ENCODE measurements around the gene MSI2.
A peak's percentile ranks its signal among the peaks of the same experiment; 100 is the strongest.

The MSI2 gene

GRCh38 chr17:57434361-57434760 lies 178.0 kb downstream of the MSI2 start:
- no peak overlapping the region for H3K27ac Mint-ChIP-seq
- H3K9me3 Mint-ChIP-seq = no peaks in the 10 kb centered on the region
- no peak for DNase-seq
- H3K4me1 Mint-ChIP-seq = peaks cover 68% of the 10 kb centered on the region
- H3K4me3 Mint-ChIP-seq = no peak overlapping the region
- no peak for ATAC-seq
- H3K27me3 Mint-ChIP-seq = no peaks in the 10 kb centered on the region

GRCh38 chr17:57436565-57436964 lies 180.2 kb downstream of the MSI2 start:
- Mint-ChIP-seq H3K9me3 (no peaks in the 10 kb centered on the region), H3K27me3 (no peaks in the 10 kb centered on the region), H3K4me3 (no peak overlapping the region), H3K27ac (peak overlapping the region; percentile 2 to 21), H3K4me1 (peaks cover 76% of the 10 kb centered on the region)
- ATAC-seq = no peak
- no peak for DNase-seq

GRCh38 chr17:57438066-57438731 lies 181.9 kb downstream of the MSI2 start:
- peaks cover 81% of the 10 kb centered on the region for H3K4me1 Mint-ChIP-seq
- no peaks in the 10 kb centered on the region for H3K27me3 Mint-ChIP-seq
- no peak overlapping the region for H3K4me3 Mint-ChIP-seq
- no peaks in the 10 kb centered on the region for H3K9me3 Mint-ChIP-seq
- peak overlapping the region in 1 of 2 donors; percentile 63 for H3K27ac Mint-ChIP-seq
- DNase-seq (no peak), ATAC-seq (no peak)

GRCh38 chr17:57439651-57440050 lies 183.3 kb downstream of the MSI2 start:
- H3K4me3 Mint-ChIP-seq = peak overlapping the region; percentile 71 to 73
- no peaks in the 10 kb centered on the region for H3K27me3 Mint-ChIP-seq

GRCh38 chr17:57440522-57441269 lies 184.4 kb downstream of the MSI2 start:
- Mint-ChIP-seq H3K4me1 (peaks cover 89% of the 10 kb centered on the region), H3K27ac (peak overlapping the region; percentile 98), H3K9me3 (no peaks in the 10 kb centered on the region), H3K27me3 (no peaks in the 10 kb centered on the region), H3K4me3 (peak overlapping the region; percentile 71 to 73)
- peak; percentile 79 to 92 for DNase-seq
- ATAC-seq = peak; percentile 95

More at GRCh38 chr17:57439651-57440050, 183.3 kb downstream of the MSI2 start:
- no peak for DNase-seq
- ATAC-seq = no peak
- Mint-ChIP-seq H3K27ac (peak overlapping the region; percentile 98), H3K4me1 (peaks cover 86% of the 10 kb centered on the region), H3K9me3 (no peaks in the 10 kb centered on the region)

GRCh38 chr17:57441270-57441600 lies 184.9 kb downstream of the MSI2 start:
- DNase-seq (no peak), ATAC-seq (peak; percentile 29)
- no peaks in the 10 kb centered on the region for H3K9me3 Mint-ChIP-seq
- no peaks in the 10 kb centered on the region for H3K27me3 Mint-ChIP-seq
- H3K27ac Mint-ChIP-seq = peak overlapping the region; percentile 98
- peak overlapping the region; percentile 71 to 73 for H3K4me3 Mint-ChIP-seq
- H3K4me1 Mint-ChIP-seq = peaks cover 92% of the 10 kb centered on the region

GRCh38 chr17:57442401-57442823 lies 186.1 kb downstream of the MSI2 start:
- peak overlapping the region; percentile 94 to 98 for H3K27ac Mint-ChIP-seq
- no peak for DNase-seq
- no peaks in the 10 kb centered on the region for H3K9me3 Mint-ChIP-seq
- peaks cover 85% of the 10 kb centered on the region for H3K4me1 Mint-ChIP-seq
- no peak for ATAC-seq
- no peaks in the 10 kb centered on the region for H3K27me3 Mint-ChIP-seq
- peak overlapping the region; percentile 71 to 73 for H3K4me3 Mint-ChIP-seq

GRCh38 chr17:57442914-57443571 lies 186.7 kb downstream of the MSI2 start:
- no peaks in the 10 kb centered on the region for H3K9me3 Mint-ChIP-seq
- H3K4me1 Mint-ChIP-seq = peaks cover 85% of the 10 kb centered on the region
- ATAC-seq = peak; percentile 39
- peak; percentile 39 to 69 for DNase-seq
- peak overlapping the region; percentile 71 to 73 for H3K4me3 Mint-ChIP-seq
- H3K27me3 Mint-ChIP-seq = no peaks in the 10 kb centered on the region
- peak overlapping the region; percentile 94 to 98 for H3K27ac Mint-ChIP-seq

- ATAC-seq = no peak
- no peaks in the 10 kb centered on the region for H3K27me3 Mint-ChIP-seq
- peaks cover 85% of the 10 kb centered on the region for H3K4me1 Mint-ChIP-seq
- no peaks in the 10 kb centered on the region for H3K9me3 Mint-ChIP-seq
- no peak overlapping the region for H3K4me3 Mint-ChIP-seq
- DNase-seq = no peak
- peak overlapping the region in 1 of 2 donors; percentile 98 for H3K27ac Mint-ChIP-seq
Measured at GRCh38 chr17:57443781-57444180, 187.5 kb downstream of the MSI2 start.

GRCh38 chr17:57444682-57445450 lies 188.5 kb downstream of the MSI2 start:
- Mint-ChIP-seq H3K4me1 (peaks cover 76% of the 10 kb centered on the region), H3K4me3 (no peak overlapping the region), H3K27ac (no peak overlapping the region), H3K27me3 (no peaks in the 10 kb centered on the region), H3K9me3 (no peaks in the 10 kb centered on the region)
- ATAC-seq = no peak
- no peak for DNase-seq

- no peak overlapping the region for H3K4me3 Mint-ChIP-seq
- no peaks in the 10 kb centered on the region for H3K27me3 Mint-ChIP-seq
- ATAC-seq (no peak), DNase-seq (no peak)
- H3K9me3 Mint-ChIP-seq = no peaks in the 10 kb centered on the region
- peaks cover 74% of the 10 kb centered on the region for H3K4me1 Mint-ChIP-seq
- H3K27ac Mint-ChIP-seq = peak overlapping the region in 1 of 2 donors; percentile 7
Measured at GRCh38 chr17:57445772-57446472, 189.6 kb downstream of the MSI2 start.

- Mint-ChIP-seq H3K9me3 (no peaks in the 10 kb centered on the region), H3K27ac (peak overlapping the region in 1 of 2 donors; percentile 85), H3K4me1 (peaks cover 74% of the 10 kb centered on the region), H3K4me3 (no peak overlapping the region), H3K27me3 (no peaks in the 10 kb centered on the region)
- no peak for ATAC-seq
- no peak for DNase-seq
Measured at GRCh38 chr17:57447357-57447989, 191.2 kb downstream of the MSI2 start.

GRCh38 chr17:57447990-57448758 lies 191.9 kb downstream of the MSI2 start:
- peak overlapping the region in 1 of 2 donors; percentile 85 for H3K27ac Mint-ChIP-seq
- DNase-seq = no peak
- H3K9me3 Mint-ChIP-seq = no peaks in the 10 kb centered on the region
- peaks cover 74% of the 10 kb centered on the region for H3K4me1 Mint-ChIP-seq
- no peak overlapping the region for H3K4me3 Mint-ChIP-seq
- ATAC-seq = no peak
- no peaks in the 10 kb centered on the region for H3K27me3 Mint-ChIP-seq

- no peak overlapping the region for H3K27ac Mint-ChIP-seq
- H3K4me1 Mint-ChIP-seq = peaks cover 74% of the 10 kb centered on the region
- ATAC-seq = no peak
- no peaks in the 10 kb centered on the region for H3K9me3 Mint-ChIP-seq
- no peak for DNase-seq
- no peak overlapping the region for H3K4me3 Mint-ChIP-seq
- no peaks in the 10 kb centered on the region for H3K27me3 Mint-ChIP-seq
Measured at GRCh38 chr17:57448759-57449283, 192.5 kb downstream of the MSI2 start.
